Spinal cord (tissue), 10 donors: ENCODE results near the gene TAC4. TPM values are rescaled to one million over a fixed set of nuclear protein-coding genes. Genes with fewer than 3 reads are reported as not detected.
A peak's percentile ranks its signal among the peaks of the same experiment; 100 is the strongest.

Experiments used
- DNase-seq, 6 donors: peaks; one replicate each; pipeline versions ENCODE4 v3.0.0 to v3.0.0-alpha.2; 2013 to 2015; ENCODE audit warnings: low spot score in 6 of 6, low read depth in 4 of 6
- H3K27ac ChIP-seq: one replicate; pipeline ENCODE4 v1.5.1; 2013; ENCODE audit warnings: low read depth, low read length, control low read depth
- H3K27me3 ChIP-seq: one replicate; pipeline ENCODE4 v1.6.1; 2013; ENCODE audit warnings: low read length; ENCODE audit not compliant: control insufficient read depth, insufficient read depth
- H3K36me3 ChIP-seq: one replicate; pipeline ENCODE4 v1.6.1; 2013; ENCODE audit warnings: low read length; ENCODE audit not compliant: control insufficient read depth, insufficient read depth
- H3K4me1 ChIP-seq: one replicate; pipeline ENCODE4 v1.6.1; 2013; ENCODE audit warnings: low read length; ENCODE audit not compliant: control insufficient read depth, insufficient read depth
- H3K4me3 ChIP-seq: one replicate; pipeline ENCODE4 v1.5.1; 2013; ENCODE audit warnings: low read depth, low read length, control low read depth
- H3K9me3 ChIP-seq: one replicate; pipeline ENCODE4 v1.6.1; 2013; ENCODE audit warnings: low read length; ENCODE audit not compliant: control insufficient read depth, insufficient read depth
- WGBS: methylation state at CpG from one replicate; pipeline ENCODE4 v1.1.5; 2013; ENCODE audit warnings: missing lambda C conversion rate; ENCODE audit not compliant: insufficient coverage; 5-methylcytosine and 5-hydroxymethylcytosine counted together
- polyA plus RNA-seq, 2 donors: library from polyadenylated mRNA; unstranded; fragments of 120-200 nt; gene quantifications; one replicate each; pipeline ENCODE4 v1.2.1, GENCODE V29; 2013; ENCODE audit not compliant: insufficient read length in 2 of 2
- total RNA-seq, 2 donors: library from RNA; depleted of rRNA in 1 of 2; stranded (reverse); fragments of 120-200 nt in 1 of 2; fragments of >200 nt in 1 of 2; gene quantifications; one replicate each; pipeline versions ENCODE4 v1.2.3 to v1.2.4, GENCODE V29; 2013 to 2014
- donor health status: healthy.

The TAC4 gene
- total and polyA plus RNA-seq, 4 donors: 0.35 TPM; not detected in 3

GRCh38 chr17:49821466-49821865, 26.4 kb downstream of the TAC4 start:
- H3K27ac ChIP-seq: no peak overlapping the region
- no peak for DNase-seq
- peaks cover 35% of the 10 kb centered on the region for H3K36me3 ChIP-seq

DNA sequence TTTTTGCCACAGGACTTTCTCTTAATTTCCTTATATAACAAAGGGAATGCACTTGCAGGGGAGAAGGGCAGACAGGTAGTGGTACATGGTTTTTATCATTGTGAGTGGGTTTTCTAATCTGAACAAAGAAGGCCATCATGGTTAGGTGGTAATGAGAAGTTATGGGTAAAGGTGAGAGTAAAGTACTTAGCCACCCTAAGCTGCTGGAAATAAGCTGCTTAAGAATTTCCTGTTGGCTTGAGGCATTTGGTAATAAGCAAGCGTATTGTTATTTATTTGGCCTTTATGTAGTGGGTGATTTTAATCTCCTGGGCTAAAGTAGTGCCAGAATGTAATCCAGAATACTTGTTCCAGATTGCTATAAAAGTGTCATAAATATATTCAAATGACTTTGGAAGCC, 27.1 kb downstream of the TAC4 start:
- DNase-seq: no peak
- no peaks in the 10 kb centered on the region for H3K27me3 ChIP-seq
- H3K9me3 ChIP-seq: no peaks in the 10 kb centered on the region
- no peak overlapping the region for H3K27ac ChIP-seq
- no peak overlapping the region for H3K4me3 ChIP-seq
- WGBS: no CpG with 5 or more reads among the region's 1 CpG
- H3K4me1 ChIP-seq: peaks cover 3% of the 10 kb centered on the region
- H3K36me3 ChIP-seq: peaks cover 35% of the 10 kb centered on the region

More at GRCh38 chr17:49821466-49821865, 26.4 kb downstream of the TAC4 start:
- no peaks in the 10 kb centered on the region for H3K9me3 ChIP-seq
- H3K4me1 ChIP-seq: peaks cover 3% of the 10 kb centered on the region
- no peaks in the 10 kb centered on the region for H3K27me3 ChIP-seq
- 100% methylated on average over 1 of the region's 2 CpGs for WGBS
- no peak overlapping the region for H3K4me3 ChIP-seq

GRCh38 chr17:49819651-49820050, 28.2 kb downstream of the TAC4 start:
- H3K4me3 ChIP-seq: no peak overlapping the region
- no peaks in the 10 kb centered on the region for H3K27me3 ChIP-seq
- WGBS: no CpG with 5 or more reads among the region's 2 CpGs
- peaks cover 35% of the 10 kb centered on the region for H3K36me3 ChIP-seq
- peaks cover 3% of the 10 kb centered on the region for H3K4me1 ChIP-seq
- H3K27ac ChIP-seq: no peak overlapping the region
- DNase-seq: no peak
- no peaks in the 10 kb centered on the region for H3K9me3 ChIP-seq

DNA sequence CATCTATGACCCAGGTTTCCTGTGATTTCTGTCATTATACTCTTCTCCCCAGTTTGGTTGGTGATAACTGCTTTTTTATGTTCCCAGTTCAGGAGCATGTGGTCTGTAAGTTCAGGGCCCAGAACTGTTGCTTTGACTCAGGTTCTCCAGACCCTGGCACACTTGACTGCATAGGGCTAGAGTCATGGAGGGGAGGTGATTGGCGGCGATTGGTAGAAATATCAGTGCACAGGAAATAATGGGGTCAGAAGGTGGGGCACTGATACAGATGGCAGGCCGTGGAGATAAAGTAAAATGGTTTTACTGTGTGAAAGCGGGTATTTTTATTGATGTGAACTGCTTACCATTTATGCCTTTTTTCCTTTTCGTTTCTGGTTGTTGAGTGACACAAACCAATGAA, 28.7 kb downstream of the TAC4 start:
- peaks cover 3% of the 10 kb centered on the region for H3K4me1 ChIP-seq
- H3K4me3 ChIP-seq: no peak overlapping the region
- H3K27me3 ChIP-seq: no peaks in the 10 kb centered on the region
- H3K27ac ChIP-seq: no peak overlapping the region
- 91% methylated on average over 4 of the region's 5 CpGs for WGBS
- peaks cover 31% of the 10 kb centered on the region for H3K36me3 ChIP-seq
- DNase-seq: no peak
- no peaks in the 10 kb centered on the region for H3K9me3 ChIP-seq

DNA sequence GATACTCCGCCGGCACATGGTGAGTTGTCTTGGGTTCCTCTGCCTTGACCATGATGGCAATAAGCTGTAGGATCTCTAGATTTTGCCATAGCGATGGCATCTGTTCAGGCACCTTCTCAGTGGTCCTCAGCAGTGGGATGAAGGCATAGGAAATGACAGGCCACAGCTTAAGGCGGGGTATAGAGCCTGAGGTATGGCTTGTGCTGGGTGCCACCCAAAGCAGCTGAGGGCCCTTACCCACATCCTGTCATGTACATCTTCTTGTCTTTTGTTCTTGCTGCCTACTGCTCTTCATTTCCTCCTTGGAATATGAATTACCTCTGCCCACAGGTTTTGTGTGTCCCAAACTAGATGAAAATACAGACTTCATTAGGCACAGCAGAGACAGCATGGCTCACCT, 29.9 kb downstream of the TAC4 start:
- H3K36me3 ChIP-seq: peaks cover 34% of the 10 kb centered on the region
- WGBS: 100% methylated on average over 4 of the region's 4 CpGs
- no peaks in the 10 kb centered on the region for H3K27me3 ChIP-seq
- H3K4me3 ChIP-seq: no peak overlapping the region
- H3K9me3 ChIP-seq: no peaks in the 10 kb centered on the region
- no peak for DNase-seq
- peaks cover 3% of the 10 kb centered on the region for H3K4me1 ChIP-seq
- no peak overlapping the region for H3K27ac ChIP-seq

DNA sequence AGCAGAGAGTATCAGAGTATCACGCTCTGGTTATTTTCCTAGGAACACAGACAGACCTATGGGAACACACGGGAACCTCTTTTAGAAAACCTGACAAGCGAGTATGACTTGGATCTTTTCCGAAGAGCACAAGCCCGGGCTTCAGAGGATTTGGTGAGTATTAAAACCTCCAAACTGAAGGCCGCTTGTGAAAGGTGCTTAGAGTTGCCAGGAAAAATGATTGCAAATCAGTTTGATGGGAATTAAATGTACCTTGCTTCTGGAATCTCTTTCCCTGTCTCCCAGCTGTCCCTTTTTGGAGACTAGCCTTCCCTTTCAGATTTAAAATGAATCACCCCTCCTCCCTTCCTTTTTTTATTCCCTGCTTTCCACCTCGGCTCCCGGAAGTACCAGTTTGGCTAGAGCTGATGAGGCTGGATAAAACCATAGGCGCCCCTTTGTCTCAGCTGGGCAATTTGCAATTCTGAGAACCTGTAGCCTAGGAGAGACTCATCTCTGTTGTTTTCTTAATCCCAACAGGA, 32.0 kb downstream of the TAC4 start:
- peak overlapping the region; percentile 24 for H3K4me3 ChIP-seq
- peak in 5 of 6 donors; percentile 19 to 70 (median 31) for DNase-seq
- H3K4me1 ChIP-seq: peaks cover 3% of the 10 kb centered on the region
- H3K27ac ChIP-seq: peak overlapping the region; percentile 89
- H3K36me3 ChIP-seq: peaks cover 29% of the 10 kb centered on the region
- H3K9me3 ChIP-seq: no peaks in the 10 kb centered on the region
- no peaks in the 10 kb centered on the region for H3K27me3 ChIP-seq
- 26% methylated on average over 7 of the region's 9 CpGs for WGBS

GRCh38 chr17:49814781-49815529, 32.9 kb downstream of the TAC4 start:
- Histone ChIP-seq H3K27me3 (no peaks in the 10 kb centered on the region), H3K4me3 (peak overlapping the region; percentile 24), H3K27ac (peak overlapping the region; percentile 89), H3K9me3 (no peaks in the 10 kb centered on the region), H3K36me3 (peaks cover 31% of the 10 kb centered on the region), H3K4me1 (peaks cover 3% of the 10 kb centered on the region)
- DNase-seq: peak in 4 of 6 donors; percentile 17 to 57 (median 36)
- 0% methylated on average over 1 of the region's 4 CpGs for WGBS

GRCh38 chr17:49809056-49809455, 38.8 kb downstream of the TAC4 start:
- H3K9me3 ChIP-seq: no peaks in the 10 kb centered on the region
- no peak overlapping the region for H3K4me3 ChIP-seq
- no peaks in the 10 kb centered on the region for H3K4me1 ChIP-seq
- 92% methylated on average over 3 of the region's 4 CpGs for WGBS
- DNase-seq: no peak
- H3K27ac ChIP-seq: no peak overlapping the region
- H3K27me3 ChIP-seq: no peaks in the 10 kb centered on the region
- H3K36me3 ChIP-seq: peaks cover 18% of the 10 kb centered on the region

- H3K9me3 ChIP-seq: no peaks in the 10 kb centered on the region
- peaks cover 47% of the 10 kb centered on the region for H3K36me3 ChIP-seq
- H3K4me1 ChIP-seq: no peaks in the 10 kb centered on the region
- DNase-seq: no peak
- no peak overlapping the region for H3K27ac ChIP-seq
- H3K4me3 ChIP-seq: no peak overlapping the region
- no peaks in the 10 kb centered on the region for H3K27me3 ChIP-seq
- 100% methylated on average over 2 of the region's 2 CpGs for WGBS
Measured at GRCh38 chr17:49798738-49799137, 49.1 kb downstream of the TAC4 start.

DNA sequence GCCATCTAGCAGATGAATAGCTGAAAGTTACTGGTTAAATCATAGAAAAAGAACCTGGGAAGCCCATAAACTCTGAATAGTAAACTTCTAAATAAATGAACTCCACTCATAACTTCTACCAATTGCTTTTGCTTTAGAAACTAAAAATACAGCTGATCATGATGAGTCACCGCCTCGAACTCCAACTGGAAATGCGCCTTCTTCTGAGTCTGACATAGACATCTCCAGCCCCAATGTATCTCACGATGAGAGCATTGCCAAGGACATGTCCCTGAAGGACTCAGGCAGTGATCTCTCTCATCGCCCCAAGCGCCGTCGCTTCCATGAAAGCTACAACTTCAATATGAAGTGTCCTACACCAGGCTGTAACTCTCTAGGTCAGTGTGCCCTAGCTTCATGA, 49.7 kb downstream of the TAC4 start:
- WGBS: 97% methylated on average over 8 of the region's 8 CpGs
- no peak overlapping the region for H3K4me3 ChIP-seq
- no peaks in the 10 kb centered on the region for H3K4me1 ChIP-seq
- H3K36me3 ChIP-seq: peaks cover 47% of the 10 kb centered on the region
- no peak overlapping the region for H3K27ac ChIP-seq
- no peaks in the 10 kb centered on the region for H3K27me3 ChIP-seq
- no peaks in the 10 kb centered on the region for H3K9me3 ChIP-seq
- no peak for DNase-seq
